ENCODE measurements around the gene FAM90A1.
"Not testable (repeated sequence)": the region's sequence is repeated elsewhere in the genome, so short reads cannot be mapped to it uniquely, and the experiment has no call there.

DNA sequence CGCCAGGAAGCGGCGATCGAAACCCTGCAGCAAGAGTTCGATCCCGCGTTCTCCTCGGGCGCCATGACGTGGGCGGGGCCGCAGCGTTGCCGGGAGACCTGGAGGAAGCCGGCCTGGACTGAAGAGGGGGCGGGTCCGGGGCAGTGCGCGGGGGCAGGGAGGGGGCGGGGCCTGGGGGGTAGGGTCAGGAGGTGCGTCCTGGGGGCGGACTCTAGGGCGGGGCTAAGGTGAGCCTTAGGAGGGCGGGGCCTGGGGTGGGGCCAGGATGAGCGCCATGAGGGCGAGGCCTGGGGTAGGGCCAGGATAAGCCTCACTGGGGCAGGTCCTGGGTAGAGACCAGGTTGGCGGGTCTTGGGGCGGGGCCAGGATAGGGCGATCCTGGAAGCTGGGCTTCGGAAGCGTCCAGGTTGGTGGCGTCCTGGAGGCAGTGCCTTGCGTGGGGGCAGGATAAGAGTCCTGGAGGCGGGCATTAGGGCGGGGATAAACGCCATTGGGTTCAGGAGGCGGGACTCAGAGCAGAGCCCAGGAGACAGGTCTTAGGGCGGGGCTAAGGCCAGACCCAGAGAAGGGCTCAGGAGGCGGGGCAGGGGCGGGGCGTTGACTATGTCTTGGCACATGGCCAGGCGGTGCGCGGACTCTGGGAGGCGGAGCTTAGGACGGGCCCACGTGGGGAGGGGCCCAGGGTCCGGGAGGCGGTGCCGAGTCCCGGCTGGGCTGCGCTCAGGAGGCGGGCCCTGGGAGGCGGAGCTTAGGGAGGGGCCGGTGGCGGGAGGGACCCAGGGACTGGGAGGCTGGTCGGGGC is 15.7 kb upstream of the FAM90A1 start:
- TF ChIP-seq POLR2A (IDR thresholded peaks at IDR 0.05): not testable (repeated sequence)
- TF ChIP-seq, protein P1, sequence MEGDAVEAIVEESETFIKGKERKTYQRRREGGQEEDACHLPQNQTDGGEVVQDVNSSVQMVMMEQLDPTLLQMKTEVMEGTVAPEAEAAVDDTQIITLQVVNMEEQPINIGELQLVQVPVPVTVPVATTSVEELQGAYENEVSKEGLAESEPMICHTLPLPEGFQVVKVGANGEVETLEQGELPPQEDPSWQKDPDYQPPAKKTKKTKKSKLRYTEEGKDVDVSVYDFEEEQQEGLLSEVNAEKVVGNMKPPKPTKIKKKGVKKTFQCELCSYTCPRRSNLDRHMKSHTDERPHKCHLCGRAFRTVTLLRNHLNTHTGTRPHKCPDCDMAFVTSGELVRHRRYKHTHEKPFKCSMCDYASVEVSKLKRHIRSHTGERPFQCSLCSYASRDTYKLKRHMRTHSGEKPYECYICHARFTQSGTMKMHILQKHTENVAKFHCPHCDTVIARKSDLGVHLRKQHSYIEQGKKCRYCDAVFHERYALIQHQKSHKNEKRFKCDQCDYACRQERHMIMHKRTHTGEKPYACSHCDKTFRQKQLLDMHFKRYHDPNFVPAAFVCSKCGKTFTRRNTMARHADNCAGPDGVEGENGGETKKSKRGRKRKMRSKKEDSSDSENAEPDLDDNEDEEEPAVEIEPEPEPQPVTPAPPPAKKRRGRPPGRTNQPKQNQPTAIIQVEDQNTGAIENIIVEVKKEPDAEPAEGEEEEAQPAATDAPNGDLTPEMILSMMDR (IDR thresholded peaks at IDR 0.05): not testable (repeated sequence)

All from heart left ventricle (tissue), 13 donors.